ENCODE results near the gene IL11. TPM values are rescaled to one million over a fixed set of nuclear protein-coding genes. Genes with fewer than 3 reads are reported as not detected.
A peak's percentile ranks its signal among the peaks of the same experiment; 100 is the strongest.
"Not testable (repeated sequence)": the region's sequence is repeated elsewhere in the genome, so short reads cannot be mapped to it uniquely, and the experiment has no call there.

The IL11 gene
- total RNA-seq, 2 experiments from 2014 or later, result not detected

DNA sequence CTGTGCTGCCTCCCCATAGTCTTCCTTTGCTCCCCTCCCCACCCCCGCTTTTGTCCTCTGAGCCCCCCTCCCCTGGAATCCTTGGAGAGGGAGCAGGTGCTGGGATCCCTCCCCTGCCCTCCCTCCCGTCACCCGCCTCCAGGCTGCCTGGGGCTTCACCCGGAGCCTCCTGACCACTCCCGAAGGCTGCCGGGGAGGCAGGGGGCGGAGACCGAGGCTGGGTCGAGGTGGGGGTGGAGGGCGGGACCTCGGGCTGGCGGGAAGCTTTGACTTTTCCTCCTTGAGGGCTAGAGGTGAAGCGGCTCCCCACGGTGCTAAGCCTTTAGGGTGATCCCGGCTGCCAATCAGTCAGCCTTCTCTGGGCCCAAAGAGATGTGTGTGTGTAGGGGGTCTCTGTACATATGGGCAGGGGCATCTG, 29.1 kb downstream of the IL11 start:
- Mint-ChIP-seq H3K27ac (peak overlapping the region; percentile 88), H3K27me3 (peaks cover 3% of the 10 kb centered on the region), H3K4me1 (peaks cover 12% of the 10 kb centered on the region), H3K9me3 (no peaks in the 10 kb centered on the region), H3K4me3 (peak overlapping the region; percentile 89), H3K36me3 (peaks cover 6% of the 10 kb centered on the region)
- DNase-seq, result peak; percentile 76

DNA sequence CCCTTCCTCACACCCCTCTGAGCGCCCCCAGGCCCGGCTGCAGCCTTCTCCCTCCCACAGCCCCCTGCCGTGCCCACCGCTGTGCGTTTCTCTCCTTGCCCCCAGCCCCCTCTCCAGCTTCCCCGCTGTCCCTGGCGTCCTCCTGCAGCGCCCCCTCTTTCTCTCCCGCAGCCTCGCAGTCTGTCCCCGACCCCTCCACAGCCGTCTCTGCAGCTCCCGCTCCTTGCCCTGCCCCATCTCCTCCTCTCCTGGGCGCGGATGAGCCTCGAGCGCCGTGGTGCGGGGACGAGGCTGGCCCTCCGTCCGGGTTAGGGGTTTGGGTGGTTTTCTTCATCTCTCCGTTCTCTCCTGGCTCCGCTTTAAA, 29.5 kb downstream of the IL11 start:
- Mint-ChIP-seq H3K27me3 (peaks cover 3% of the 10 kb centered on the region), H3K4me3 (peak overlapping the region; percentile 89)
- DNase-seq, result peak; percentile 40

GRCh38 chr19:55339889-55340783, 30.1 kb downstream of the IL11 start:
- no peak for DNase-seq
- Mint-ChIP-seq H3K4me3 (peak overlapping the region; percentile 89), H3K27ac (peak overlapping the region; percentile 90), H3K27me3 (peaks cover 3% of the 10 kb centered on the region), H3K4me1 (peaks cover 12% of the 10 kb centered on the region), H3K36me3 (peaks cover 6% of the 10 kb centered on the region), H3K9me3 (no peaks in the 10 kb centered on the region)

More for the DNA sequence above, 29.5 kb downstream of the IL11 start:
- H3K4me1 Mint-ChIP-seq, result peaks cover 12% of the 10 kb centered on the region
- peak overlapping the region; percentile 88 for H3K27ac Mint-ChIP-seq
- peaks cover 6% of the 10 kb centered on the region for H3K36me3 Mint-ChIP-seq
- H3K9me3 Mint-ChIP-seq, result no peaks in the 10 kb centered on the region

- Mint-ChIP-seq H3K27me3 (peaks cover 4% of the 10 kb centered on the region), H3K9me3 (no peaks in the 10 kb centered on the region), H3K27ac (peak within 1 kb of the TSS; percentile 90)
Measured at GRCh38 chr19:55339105-55339888, 31.0 kb downstream of the IL11 start, which contains the start of gene KMT5C. Gene KMT5C (plus strand): TSS chr19:55339876. CDS start chr19:55341937, 2,061 bp downstream.

GRCh38 chr19:55336101-55336500, 34.2 kb downstream of the IL11 start:
- peaks cover 16% of the 10 kb centered on the region for H3K27me3 Mint-ChIP-seq
- no peaks in the 10 kb centered on the region for H3K9me3 Mint-ChIP-seq
- no peaks in the 10 kb centered on the region for H3K36me3 Mint-ChIP-seq
- peaks cover 7% of the 10 kb centered on the region for H3K4me1 Mint-ChIP-seq
- no peak overlapping the region for H3K4me3 Mint-ChIP-seq
- no peak for DNase-seq
- no peak overlapping the region for H3K27ac Mint-ChIP-seq

More at GRCh38 chr19:55339105-55339888, 31.0 kb downstream of the IL11 start, which contains the start of gene KMT5C:
- Mint-ChIP-seq H3K4me1 (peaks cover 12% of the 10 kb centered on the region), H3K4me3 (peak within 1 kb of the TSS; percentile 89), H3K36me3 (peaks cover 6% of the 10 kb centered on the region)
- peak; percentile 100 for DNase-seq

DNA sequence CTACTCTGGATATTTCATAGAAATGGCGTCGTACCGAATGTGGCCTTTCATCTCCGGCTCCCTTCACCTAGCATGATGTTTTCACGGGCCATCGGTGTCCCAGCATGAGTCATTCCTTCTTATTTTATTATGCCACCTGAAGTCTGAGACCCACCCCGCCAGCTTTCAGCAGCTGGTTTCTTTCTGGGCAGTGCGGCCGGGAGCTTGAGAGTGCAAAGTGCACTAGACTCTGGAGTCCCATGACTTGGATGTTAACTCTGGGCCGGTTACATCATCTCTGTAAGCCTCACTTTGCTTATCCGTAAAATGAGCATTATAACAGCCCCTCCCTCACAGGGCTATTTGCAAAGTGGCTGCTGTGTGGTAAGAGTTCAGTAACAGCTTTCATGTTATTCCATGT, 36.4 kb downstream of the IL11 start:
- Mint-ChIP-seq H3K4me3 (no peak overlapping the region), H3K4me1 (peaks cover 5% of the 10 kb centered on the region), H3K27ac (no peak overlapping the region), H3K9me3 (no peaks in the 10 kb centered on the region), H3K36me3 (no peaks in the 10 kb centered on the region), H3K27me3 (peaks cover 20% of the 10 kb centered on the region)
- DNase-seq, result no peak

GRCh38 chr19:55329791-55330190, 40.5 kb downstream of the IL11 start:
- H3K4me3 Mint-ChIP-seq, H3K27ac Mint-ChIP-seq, H3K9me3 Mint-ChIP-seq, H3K36me3 Mint-ChIP-seq, DNase-seq, H3K4me1 Mint-ChIP-seq: not testable (repeated sequence)
- peaks cover 23% of the 10 kb centered on the region for H3K27me3 Mint-ChIP-seq

- not testable (repeated sequence) for H3K27ac Mint-ChIP-seq, H3K36me3 Mint-ChIP-seq, DNase-seq, H3K4me3 Mint-ChIP-seq, H3K9me3 Mint-ChIP-seq, H3K4me1 Mint-ChIP-seq
- peaks cover 18% of the 10 kb centered on the region for H3K27me3 Mint-ChIP-seq
Measured at GRCh38 chr19:55328774-55329318, 41.4 kb downstream of the IL11 start.

- Mint-ChIP-seq H3K27me3 (peaks cover 18% of the 10 kb centered on the region), H3K4me1 (no peaks in the 10 kb centered on the region), H3K27ac (no peak within 1 kb of the TSS), H3K4me3 (peak within 1 kb of the TSS; percentile 10), H3K36me3 (no peaks in the 10 kb centered on the region), H3K9me3 (no peaks in the 10 kb centered on the region)
- no peak for DNase-seq
Measured at GRCh38 chr19:55325172-55325571, 45.1 kb downstream of the IL11 start, which contains the start of gene TMEM150B. Gene TMEM150B (minus strand): TSS chr19:55325341. CDS start chr19:55321036, 4,305 bp downstream.

GRCh38 chr19:55324662-55325061, 45.6 kb downstream of the IL11 start:
- Mint-ChIP-seq H3K4me1 (no peaks in the 10 kb centered on the region), H3K27ac (no peak overlapping the region), H3K9me3 (no peaks in the 10 kb centered on the region), H3K27me3 (peaks cover 14% of the 10 kb centered on the region), H3K36me3 (no peaks in the 10 kb centered on the region), H3K4me3 (no peak overlapping the region)
- no peak for DNase-seq

GRCh38 chr19:55322204-55322885, 47.9 kb downstream of the IL11 start:
- peaks cover 14% of the 10 kb centered on the region for H3K27me3 Mint-ChIP-seq
- H3K4me1 Mint-ChIP-seq, result no peaks in the 10 kb centered on the region
- H3K9me3 Mint-ChIP-seq, result no peaks in the 10 kb centered on the region
- no peak overlapping the region for H3K4me3 Mint-ChIP-seq
- H3K36me3 Mint-ChIP-seq, result no peaks in the 10 kb centered on the region
- DNase-seq, result no peak
- no peak overlapping the region for H3K27ac Mint-ChIP-seq

DNA sequence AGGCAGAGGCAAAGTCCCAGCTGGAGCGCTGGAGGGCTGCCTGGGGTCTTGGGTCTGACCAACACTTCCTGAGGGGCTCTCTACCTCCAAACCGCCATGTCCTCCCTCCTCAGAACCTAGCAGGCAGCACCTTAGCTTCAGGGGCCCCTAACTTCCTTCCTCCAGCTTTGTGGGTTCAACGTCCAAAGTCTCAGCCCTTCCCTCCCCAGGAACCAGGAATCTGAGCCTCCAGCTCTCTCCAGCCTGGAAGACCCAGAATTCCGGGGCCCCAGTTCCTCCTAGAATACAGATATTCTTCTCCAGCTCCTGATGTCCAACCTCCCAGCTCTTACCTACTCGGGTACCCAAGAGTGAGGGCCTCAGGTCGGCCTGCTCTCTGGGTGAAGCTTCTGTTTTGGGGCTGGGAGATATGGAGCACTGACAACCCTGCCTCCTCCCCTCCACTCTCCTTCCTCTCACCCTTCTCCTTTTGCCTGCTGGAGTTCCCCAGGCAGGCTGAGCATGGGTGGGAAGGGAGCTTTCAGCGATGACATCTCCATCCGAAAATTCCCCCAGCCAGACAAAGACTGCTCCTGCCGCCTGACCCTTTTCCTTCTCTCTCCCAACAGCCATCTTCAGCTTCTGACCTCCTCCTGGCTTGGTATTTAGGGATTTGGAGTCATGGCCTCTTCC, 48.7 kb downstream of the IL11 start:
- no peaks in the 10 kb centered on the region for H3K36me3 Mint-ChIP-seq

GRCh38 chr19:55320844-55321419, 49.3 kb downstream of the IL11 start:
- no peak overlapping the region for H3K27ac Mint-ChIP-seq
- no peak overlapping the region for H3K4me3 Mint-ChIP-seq
- H3K9me3 Mint-ChIP-seq, result no peaks in the 10 kb centered on the region
- DNase-seq, result no peak
- no peaks in the 10 kb centered on the region for H3K4me1 Mint-ChIP-seq
- H3K36me3 Mint-ChIP-seq, result no peaks in the 10 kb centered on the region
- peaks cover 14% of the 10 kb centered on the region for H3K27me3 Mint-ChIP-seq

More for the DNA sequence above, 48.7 kb downstream of the IL11 start:
- no peaks in the 10 kb centered on the region for H3K4me1 Mint-ChIP-seq
- peaks cover 14% of the 10 kb centered on the region for H3K27me3 Mint-ChIP-seq
- H3K4me3 Mint-ChIP-seq, result no peak overlapping the region
- H3K27ac Mint-ChIP-seq, result no peak overlapping the region
- no peak for DNase-seq
- H3K9me3 Mint-ChIP-seq, result no peaks in the 10 kb centered on the region

DNA sequence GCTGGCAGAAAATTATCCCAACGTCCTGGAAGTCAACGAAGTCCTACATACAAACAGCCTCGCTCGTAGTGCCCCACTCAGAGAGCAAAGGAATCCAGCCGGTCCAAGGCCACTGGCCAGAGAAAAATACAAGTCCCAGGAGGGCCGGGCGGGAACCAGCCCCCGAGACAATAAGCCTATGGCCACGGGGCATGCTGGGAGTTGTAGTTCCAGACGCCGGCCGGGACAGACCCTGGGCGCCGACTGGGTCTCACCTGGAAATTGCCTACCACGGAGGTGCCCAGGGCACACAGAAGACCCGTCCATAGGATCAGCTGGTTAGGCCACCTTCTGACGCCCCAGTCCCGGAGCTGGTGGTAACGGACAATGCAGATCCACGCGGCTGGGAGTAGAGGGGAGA, 50.5 kb downstream of the IL11 start:
- no peak overlapping the region for H3K4me3 Mint-ChIP-seq
- H3K27ac Mint-ChIP-seq, result no peak overlapping the region
- H3K36me3 Mint-ChIP-seq, result no peaks in the 10 kb centered on the region
- DNase-seq, result no peak
- H3K27me3 Mint-ChIP-seq, result peaks cover 11% of the 10 kb centered on the region
- no peaks in the 10 kb centered on the region for H3K9me3 Mint-ChIP-seq
- no peaks in the 10 kb centered on the region for H3K4me1 Mint-ChIP-seq

Measured in activated naive CD8-positive, alpha-beta T cell treated with anti-CD3 and anti-CD28 coated beads for 36 hours (primary cell).